H9 (cell line): ENCODE results near the gene TDRD9. TPM values are rescaled to one million over a fixed set of nuclear protein-coding genes. Genes with fewer than 3 reads are reported as not detected.

Experiments
- DNase-seq: peaks from one replicate; pipeline ENCODE4 v3.0.0-alpha.2; 2017
- H2AFZ ChIP-seq: one replicate; pipeline ENCODE4 v1.6.1; 2013; ENCODE audit warnings: mild to moderate bottlenecking, low read length, control low read depth, moderate library complexity
- H2AK5ac ChIP-seq: 2 replicates; pipeline ENCODE4 v1.6.1; 2013; ENCODE audit warnings: low read length, control low read depth, mixed read lengths; ENCODE audit not compliant: insufficient read length
- H2BK120ac ChIP-seq: one replicate; pipeline ENCODE4 v1.6.1; 2013; ENCODE audit warnings: low read depth, mild to moderate bottlenecking, low read length, control low read depth, inconsistent platforms; ENCODE audit not compliant: poor library complexity, severe bottlenecking
- H2BK12ac ChIP-seq: 2 replicates; pipeline ENCODE4 v1.6.1; 2013; ENCODE audit warnings: low read length, control low read depth, mixed read lengths, low read depth; ENCODE audit not compliant: insufficient read length
- H2BK15ac ChIP-seq: 2 replicates; pipeline ENCODE4 v1.6.1; 2013; ENCODE audit warnings: low read depth, low read length, control low read depth
- H2BK20ac ChIP-seq: one replicate; pipeline ENCODE4 v1.6.1; 2013; ENCODE audit warnings: low read depth, mild to moderate bottlenecking, low read length, control low read depth, inconsistent platforms; ENCODE audit not compliant: poor library complexity, severe bottlenecking
- H2BK5ac ChIP-seq: 2 replicates; pipeline ENCODE4 v1.6.1; 2013; ENCODE audit warnings: low read length, control low read depth, mixed read lengths; ENCODE audit not compliant: insufficient read length
- H3K14ac ChIP-seq: 2 replicates; pipeline ENCODE4 v1.6.1; 2013; ENCODE audit warnings: low read length, control low read depth; ENCODE audit not compliant: insufficient read depth
- H3K18ac ChIP-seq: 2 replicates; pipeline ENCODE4 v1.6.1; 2013; ENCODE audit warnings: low read depth, mild to moderate bottlenecking, mixed read lengths, low read length, control low read depth; ENCODE audit not compliant: insufficient read length
- H3K23ac ChIP-seq: 2 replicates; pipeline ENCODE4 v1.6.1; 2013; ENCODE audit warnings: low read length, control low read depth, mixed read lengths, low read depth; ENCODE audit not compliant: insufficient read length
- H3K23me2 ChIP-seq: 2 replicates; pipeline ENCODE4 v1.6.1; 2013; ENCODE audit warnings: low read depth, mild to moderate bottlenecking, mixed read lengths, low read length, control low read depth; ENCODE audit not compliant: insufficient read length, poor library complexity, severe bottlenecking
- H3K27ac ChIP-seq: 2 replicates; pipeline ENCODE4 v1.5.1; 2013; ENCODE audit warnings: low read length, control low read depth, mixed read lengths, low read depth; ENCODE audit not compliant: insufficient read length
- H3K27me3 ChIP-seq: 2 replicates; pipeline ENCODE4 v1.6.1; 2013; ENCODE audit warnings: low read length, control low read depth, inconsistent platforms; ENCODE audit not compliant: insufficient read depth
- H3K4ac ChIP-seq: 2 replicates; pipeline ENCODE4 v1.6.1; 2013; ENCODE audit warnings: low read depth, mild to moderate bottlenecking, control low read depth, inconsistent platforms, low read length, moderate library complexity
- H3K4me1 ChIP-seq: 2 replicates; pipeline ENCODE4 v1.6.1; 2013; ENCODE audit warnings: low read length, control low read depth, inconsistent platforms; ENCODE audit not compliant: insufficient read depth
- H3K4me2 ChIP-seq: 2 replicates; pipeline ENCODE4 v1.6.1; 2013; ENCODE audit warnings: low read length, control low read depth, mixed read lengths; ENCODE audit not compliant: insufficient read length, insufficient read depth
- H3K56ac ChIP-seq: 2 replicates; pipeline ENCODE4 v1.6.1; 2013; ENCODE audit warnings: low read depth, mild to moderate bottlenecking, mixed read lengths, low read length, control low read depth; ENCODE audit not compliant: insufficient read length
- H3K79me1 ChIP-seq: 2 replicates; pipeline ENCODE4 v1.6.1; 2013; ENCODE audit warnings: low read depth, mild to moderate bottlenecking, moderate library complexity, low read length, control low read depth, inconsistent platforms; ENCODE audit not compliant: insufficient read depth, poor library complexity, severe bottlenecking
- H3K79me2 ChIP-seq: 2 replicates; pipeline ENCODE4 v1.6.1; 2013; ENCODE audit warnings: low read length, control low read depth, inconsistent platforms; ENCODE audit not compliant: insufficient read depth
- H3K9ac ChIP-seq: 2 replicates; pipeline ENCODE4 v1.6.1; 2013; ENCODE audit warnings: low read length, control low read depth, mixed read lengths; ENCODE audit not compliant: insufficient read length; ENCODE audit errors: extremely low read depth
- H3K9me3 ChIP-seq: one replicate; pipeline ENCODE4 v1.6.1; 2013; ENCODE audit warnings: low read depth, low read length, inconsistent platforms; ENCODE audit not compliant: control insufficient read depth
- H3T11ph ChIP-seq: one replicate; pipeline ENCODE4 v1.6.1; 2013; ENCODE audit warnings: mild to moderate bottlenecking, low read length, control low read depth, inconsistent platforms
- H4K20me1 ChIP-seq: one replicate; pipeline ENCODE4 v1.6.1; 2013; ENCODE audit not compliant: control insufficient read depth, insufficient read length, insufficient read depth
- H4K5ac ChIP-seq: 2 replicates; pipeline ENCODE4 v1.6.1; 2013; ENCODE audit warnings: low read depth, mild to moderate bottlenecking, mixed read lengths, low read length, control low read depth; ENCODE audit not compliant: insufficient read length
- H4K8ac ChIP-seq: replicated peaks from 2 replicates; pipeline ENCODE4 v1.6.1; 2013; ENCODE audit warnings: low read length, control low read depth, mixed read lengths, low read depth; ENCODE audit not compliant: insufficient read length
- H4K91ac ChIP-seq: 2 replicates; pipeline ENCODE4 v1.6.1; 2013; ENCODE audit warnings: low read depth, mild to moderate bottlenecking, moderate library complexity, mixed read lengths, low read length, control low read depth; ENCODE audit not compliant: insufficient read length
- H3K27ac Mint-ChIP-seq, 3 experiments: 2 replicates in 2 of 3; 3 replicates in 1 of 3; pipeline ENCODE4 v1.8.0; 2020 to 2021; ENCODE audit warnings: mixed read lengths in 3 of 3, mild to moderate bottlenecking in 1 of 3, moderate library complexity in 1 of 3
- H3K27me3 Mint-ChIP-seq: 2 replicates; pipeline ENCODE4 v1.8.0; 2021; ENCODE audit warnings: low read depth, mild to moderate bottlenecking, moderate library complexity, mixed read lengths
- H3K36me3 Mint-ChIP-seq, 3 experiments: 2 replicates in 2 of 3; 3 replicates in 1 of 3; pipeline ENCODE4 v1.8.0; 2020 to 2021; ENCODE audit warnings: low read depth in 3 of 3, mixed read lengths in 3 of 3; ENCODE audit not compliant: insufficient read depth in 1 of 3
- H3K4me1 Mint-ChIP-seq, 2 experiments: 2 replicates each; pipeline ENCODE4 v1.8.0; 2020; ENCODE audit warnings: mixed read lengths in 2 of 2
- H3K4me3 Mint-ChIP-seq, 2 experiments: 2 replicates in 1 of 2; 3 replicates in 1 of 2; pipeline ENCODE4 v1.8.0; 2020 to 2021; ENCODE audit warnings: mild to moderate bottlenecking in 2 of 2, mixed read lengths in 2 of 2, moderate library complexity in 1 of 2
- H3K9me3 Mint-ChIP-seq, 2 experiments: 2 replicates in 1 of 2; 3 replicates in 1 of 2; pipeline ENCODE4 v1.8.0; 2020; ENCODE audit warnings: mild to moderate bottlenecking in 2 of 2, mixed read lengths in 2 of 2, moderate library complexity in 1 of 2
- WGBS: extraction: QIAGEN DNeasy Blood & Tissue Kit; methylation state at CpG from one replicate; pipeline ENCODE4 v1.1.7; 2013; ENCODE audit warnings: missing lambda C conversion rate, low lambda C conversion rate, mixed read lengths; ENCODE audit not compliant: insufficient read length; ENCODE audit errors: extremely low coverage; 5-methylcytosine and 5-hydroxymethylcytosine counted together
- total RNA-seq: library from RNA; stranded (reverse); gene quantifications from 2 replicates; pipeline ENCODE4 v1.2.1, GENCODE V29; 2021
- TF ChIP-seq, protein P1 (sequence below): fragments of 200-600 bp; sonication (generic); conservative IDR thresholded peaks from 3 replicates; pipeline ENCODE4 v1.8.0; 2021; ENCODE audit warnings: antibody characterized with exemption, mild to moderate bottlenecking

TDRD9 gene
- total RNA-seq, 1 experiment from 2014 or later, result not detected

DNA sequence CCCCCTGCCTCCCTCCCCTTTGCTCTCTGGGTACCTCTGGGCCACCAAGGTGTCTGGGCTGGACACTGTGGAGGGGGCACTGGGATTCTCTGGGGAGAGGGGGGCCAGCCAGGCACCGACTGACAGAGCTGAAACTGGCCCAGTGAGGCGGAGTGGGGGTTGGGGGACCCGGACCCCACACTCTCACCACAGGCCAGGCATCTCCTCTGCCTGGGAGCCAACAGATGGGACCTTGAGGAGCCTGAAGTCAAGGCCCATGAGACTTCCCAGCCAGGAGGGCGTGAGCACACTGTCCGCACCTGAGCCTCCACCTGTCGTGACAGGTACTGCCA, 41.1 kb upstream of the TDRD9 start:
- TF ChIP-seq, protein P1, sequence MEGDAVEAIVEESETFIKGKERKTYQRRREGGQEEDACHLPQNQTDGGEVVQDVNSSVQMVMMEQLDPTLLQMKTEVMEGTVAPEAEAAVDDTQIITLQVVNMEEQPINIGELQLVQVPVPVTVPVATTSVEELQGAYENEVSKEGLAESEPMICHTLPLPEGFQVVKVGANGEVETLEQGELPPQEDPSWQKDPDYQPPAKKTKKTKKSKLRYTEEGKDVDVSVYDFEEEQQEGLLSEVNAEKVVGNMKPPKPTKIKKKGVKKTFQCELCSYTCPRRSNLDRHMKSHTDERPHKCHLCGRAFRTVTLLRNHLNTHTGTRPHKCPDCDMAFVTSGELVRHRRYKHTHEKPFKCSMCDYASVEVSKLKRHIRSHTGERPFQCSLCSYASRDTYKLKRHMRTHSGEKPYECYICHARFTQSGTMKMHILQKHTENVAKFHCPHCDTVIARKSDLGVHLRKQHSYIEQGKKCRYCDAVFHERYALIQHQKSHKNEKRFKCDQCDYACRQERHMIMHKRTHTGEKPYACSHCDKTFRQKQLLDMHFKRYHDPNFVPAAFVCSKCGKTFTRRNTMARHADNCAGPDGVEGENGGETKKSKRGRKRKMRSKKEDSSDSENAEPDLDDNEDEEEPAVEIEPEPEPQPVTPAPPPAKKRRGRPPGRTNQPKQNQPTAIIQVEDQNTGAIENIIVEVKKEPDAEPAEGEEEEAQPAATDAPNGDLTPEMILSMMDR, result no peak
- Histone ChIP-seq H3K79me2 (no peaks in the 10 kb centered on the region), H4K20me1 (no peaks in the 10 kb centered on the region), H3K4me1 (no peaks in the 10 kb centered on the region), H3K4ac (no peak overlapping the region), H2BK12ac (no peak overlapping the region), H3T11ph (no peak overlapping the region), H2BK20ac (no peak overlapping the region), H3K23ac (no peak overlapping the region), H4K5ac (no peak overlapping the region), H3K9ac (no peak overlapping the region), H2BK120ac (no peak overlapping the region), H2BK5ac (no peak overlapping the region), H3K79me1 (no peaks in the 10 kb centered on the region), H3K23me2 (no peaks in the 10 kb centered on the region), H4K91ac (no peak overlapping the region), H2BK15ac (no peak overlapping the region), H3K27ac (no peak overlapping the region), H3K18ac (no peak overlapping the region), H3K4me2 (no peak overlapping the region), H3K27me3 (no peaks in the 10 kb centered on the region), H3K14ac (peak overlapping the region; percentile 36; the same call in 1 of the 2 replicates), H3K9me3 (no peaks in the 10 kb centered on the region), H2AK5ac (no peak overlapping the region), H4K8ac (no peak overlapping the region), H2AFZ (no peak overlapping the region), H3K56ac (no peak overlapping the region)
- no peaks in the 10 kb centered on the region for H3K9me3 Mint-ChIP-seq
- H3K36me3 Mint-ChIP-seq, result no peaks in the 10 kb centered on the region
- H3K27ac Mint-ChIP-seq, result no peak overlapping the region
- no CpG with 5 or more reads among the region's 6 CpGs for WGBS
- H3K27me3 Mint-ChIP-seq, result peaks cover 5% of the 10 kb centered on the region; the same call in 1 of the 2 replicates
- DNase-seq, result no peak
- H3K4me3 Mint-ChIP-seq, result no peak overlapping the region
- H3K4me1 Mint-ChIP-seq, result peaks cover 9 to 21% of the 10 kb centered on the region in 2 experiments
